Kidney capillary endothelial cell (primary cell): Measurements from ENCODE around the gene C5.
"Not testable (repeated sequence)": the region's sequence is repeated elsewhere in the genome, so short reads cannot be mapped to it uniquely, and the experiment has no call there.

ENCODE experiments used
- DNase-seq: peaks from one replicate; pipeline ENCODE4 v3.0.0-alpha.2; 2018; ENCODE audit warnings: low spot score

The C5 gene

GRCh38 chr9:121048175-121048574 lies 1.9 kb downstream of the C5 start:
- DNase-seq, result no peak

- DNase-seq, result no peak
These were observed 11.3 kb downstream of the C5 start for GRCh38 chr9:121038804-121039203.

GRCh38 chr9:121038362-121038761 lies 11.7 kb downstream of the C5 start:
- no peak for DNase-seq

GRCh38 chr9:121035717-121036116 lies 14.4 kb downstream of the C5 start:
- DNase-seq, result not testable (repeated sequence)

GRCh38 chr9:121034529-121034928 lies 15.5 kb downstream of the C5 start:
- DNase-seq, result no peak

GRCh38 chr9:121029469-121029868 lies 20.6 kb downstream of the C5 start:
- no peak for DNase-seq

- not testable (repeated sequence) for DNase-seq
These were observed 21.8 kb downstream of the C5 start for GRCh38 chr9:121028285-121028684.

GRCh38 chr9:121026768-121027167 lies 23.3 kb downstream of the C5 start:
- no peak for DNase-seq

GRCh38 chr9:121026260-121026691 lies 23.8 kb downstream of the C5 start:
- DNase-seq, result no peak

- DNase-seq, result no peak
These were observed 25.8 kb downstream of the C5 start for GRCh38 chr9:121024237-121024636.

- no peak for DNase-seq
These were observed 27.0 kb downstream of the C5 start for GRCh38 chr9:121023064-121023463.

GRCh38 chr9:121021301-121021700 lies 28.8 kb downstream of the C5 start:
- DNase-seq, result no peak

GRCh38 chr9:121019273-121019672 lies 30.8 kb downstream of the C5 start:
- no peak for DNase-seq

- no peak for DNase-seq
These were observed 36.2 kb downstream of the C5 start for GRCh38 chr9:121013911-121014310.

GRCh38 chr9:121009650-121010049 lies 40.4 kb downstream of the C5 start:
- no peak for DNase-seq

GRCh38 chr9:120999317-120999716 lies 50.8 kb downstream of the C5 start:
- no peak for DNase-seq

- no peak for DNase-seq
These were observed 52.0 kb downstream of the C5 start for GRCh38 chr9:120998111-120998510.

GRCh38 chr9:120997502-120997901 lies 52.6 kb downstream of the C5 start:
- DNase-seq, result no peak

- DNase-seq, result no peak
These were observed 53.7 kb downstream of the C5 start for GRCh38 chr9:120996409-120996808.

- no peak for DNase-seq
These were observed 61.0 kb downstream of the C5 start for GRCh38 chr9:120989065-120989464.

GRCh38 chr9:120985819-120986222 lies 64.3 kb downstream of the C5 start:
- peak; percentile 34 for DNase-seq

- no peak for DNase-seq
These were observed 66.7 kb downstream of the C5 start for GRCh38 chr9:120983259-120983837.

GRCh38 chr9:120982836-120983235 lies 67.2 kb downstream of the C5 start:
- DNase-seq, result no peak

- no peak for DNase-seq
These were observed 69.1 kb downstream of the C5 start for GRCh38 chr9:120980951-120981350.

GRCh38 chr9:120979797-120980196 lies 70.3 kb downstream of the C5 start:
- DNase-seq, result no peak
